Measurements from ENCODE around the gene WRAP53.

The WRAP53 gene

DNA sequence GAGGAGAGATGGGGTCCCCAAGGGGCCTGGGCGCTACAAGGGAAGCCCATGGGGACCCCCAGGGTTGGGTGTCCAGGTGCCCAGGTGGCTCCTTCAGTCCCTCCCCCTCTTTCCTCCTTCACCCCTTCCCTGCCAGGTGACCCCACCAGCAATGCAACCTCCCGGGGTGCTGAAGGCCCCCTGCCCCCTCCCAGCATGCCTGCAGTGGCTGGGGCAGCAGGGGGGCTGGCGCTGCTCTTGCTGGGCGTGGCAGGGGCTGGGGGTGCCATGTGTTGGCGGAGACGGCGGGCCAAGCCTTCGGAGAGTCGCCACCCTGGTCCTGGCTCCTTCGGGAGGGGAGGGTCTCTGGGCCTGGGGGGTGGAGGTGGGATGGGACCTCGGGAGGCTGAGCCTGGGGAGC lies 20.8 kb downstream of the WRAP53 start:
- DNase-seq (ENCODE audit: low spot score): no peak

DNA sequence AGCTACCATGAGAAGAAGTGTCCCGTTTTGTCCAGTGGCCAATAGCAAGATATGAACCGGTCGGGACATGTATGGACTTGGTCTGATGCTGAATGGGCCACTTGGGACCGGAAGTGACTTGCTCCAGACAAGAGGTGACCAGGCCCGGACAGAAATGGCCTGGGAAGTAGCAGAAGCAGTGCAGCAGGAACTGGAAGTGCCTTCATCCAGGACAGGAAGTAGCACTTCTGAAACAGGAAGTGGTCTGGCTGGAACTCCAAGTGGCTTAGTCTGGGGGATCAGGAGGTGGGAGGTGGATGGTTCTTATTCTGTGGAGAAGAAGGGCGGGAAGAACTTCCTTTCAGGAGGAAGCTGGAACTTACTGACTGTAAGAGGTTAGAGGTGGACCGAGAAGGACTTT lies 22.0 kb downstream of the WRAP53 start:
- DNase-seq (ENCODE audit: low spot score): no peak

DNA sequence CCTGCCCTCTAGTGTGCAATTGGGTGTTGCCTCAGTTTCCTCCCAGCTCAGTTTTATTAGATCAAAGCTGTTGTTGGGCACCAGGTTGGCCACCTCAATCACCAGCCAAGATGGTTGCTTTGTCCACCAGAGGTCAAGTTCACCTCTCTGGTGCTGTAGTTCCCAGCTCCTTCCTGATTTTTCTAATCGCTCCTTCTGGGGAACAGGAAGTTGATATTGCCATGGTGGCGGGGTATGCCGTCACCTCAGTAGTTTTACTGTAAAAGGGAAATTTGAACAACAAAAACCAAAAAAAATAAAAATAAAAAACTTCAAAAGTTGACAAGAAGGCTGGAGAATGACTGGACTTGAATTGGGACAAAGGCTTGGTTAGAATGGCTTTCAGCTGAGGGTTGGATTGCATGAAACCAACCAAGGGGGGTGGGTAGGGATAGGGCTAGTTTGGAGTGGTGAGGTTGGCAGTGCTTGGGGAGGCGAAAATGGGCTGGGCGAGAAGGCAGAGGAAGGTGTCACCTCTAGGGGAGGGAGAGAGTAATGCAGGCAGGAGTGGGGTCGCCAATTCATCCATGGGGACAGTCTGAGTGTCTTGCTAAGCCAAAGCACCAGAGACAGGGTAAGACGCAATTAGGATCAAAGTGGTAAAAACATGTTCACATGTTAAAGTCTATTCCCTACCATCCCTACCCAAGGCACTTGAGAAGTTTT lies 22.9 kb downstream of the WRAP53 start:
- DNase-seq (ENCODE audit: low spot score): no peak

DNA sequence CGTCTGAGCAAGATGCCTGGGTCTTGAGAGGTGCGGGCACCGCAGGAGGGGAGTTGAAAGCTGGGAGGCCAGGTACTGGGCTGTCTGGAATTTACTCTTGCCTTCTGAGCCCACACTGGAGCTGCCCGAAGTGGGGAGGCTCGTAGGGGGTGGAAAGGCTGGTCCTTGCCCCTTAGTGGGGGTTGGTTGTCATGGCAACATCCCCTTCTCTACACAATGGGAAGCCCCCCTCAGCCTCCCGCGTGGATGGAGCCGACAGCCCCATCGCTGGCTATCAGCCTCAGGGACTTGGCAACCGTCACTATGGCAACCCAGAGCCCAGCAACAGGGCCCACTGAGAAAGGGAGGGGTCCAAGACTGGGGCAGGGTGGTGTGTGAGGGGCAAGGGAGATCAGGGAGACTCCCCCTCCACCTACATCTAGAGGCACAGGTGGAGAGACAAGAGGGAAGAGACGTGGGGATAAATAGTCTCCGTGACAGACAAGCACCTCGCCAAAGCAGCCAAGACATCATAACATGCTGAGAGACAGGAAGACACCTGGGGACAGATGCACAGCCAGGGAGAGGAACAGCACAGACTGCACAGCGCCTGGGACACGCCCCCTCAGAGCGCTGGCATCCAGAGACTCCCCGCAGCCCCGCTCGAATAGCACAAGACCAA lies 24.0 kb downstream of the WRAP53 start:
- no peak for DNase-seq (ENCODE audit: low spot score)

DNA sequence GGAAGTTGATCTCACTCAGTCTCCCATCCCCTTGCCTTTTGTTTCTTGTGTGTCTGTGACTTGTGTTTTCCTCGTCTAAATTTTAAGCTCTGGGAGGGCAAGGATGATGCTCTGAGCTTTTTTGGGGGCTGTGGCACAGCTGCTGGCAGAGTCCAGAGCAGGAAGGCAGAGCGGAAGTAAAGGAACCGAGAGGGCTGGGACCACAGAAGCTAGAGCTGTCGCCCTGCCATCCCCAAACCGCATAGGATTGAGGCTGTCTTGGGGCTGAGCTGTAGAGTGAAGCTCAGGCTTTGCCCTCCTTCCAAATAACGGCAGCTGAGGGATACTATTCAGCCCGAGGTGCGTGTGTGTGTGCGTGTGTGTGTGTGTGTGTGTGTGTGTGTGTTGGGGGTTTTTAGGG lies 25.5 kb downstream of the WRAP53 start:
- DNase-seq (ENCODE audit: low spot score): no peak

DNA sequence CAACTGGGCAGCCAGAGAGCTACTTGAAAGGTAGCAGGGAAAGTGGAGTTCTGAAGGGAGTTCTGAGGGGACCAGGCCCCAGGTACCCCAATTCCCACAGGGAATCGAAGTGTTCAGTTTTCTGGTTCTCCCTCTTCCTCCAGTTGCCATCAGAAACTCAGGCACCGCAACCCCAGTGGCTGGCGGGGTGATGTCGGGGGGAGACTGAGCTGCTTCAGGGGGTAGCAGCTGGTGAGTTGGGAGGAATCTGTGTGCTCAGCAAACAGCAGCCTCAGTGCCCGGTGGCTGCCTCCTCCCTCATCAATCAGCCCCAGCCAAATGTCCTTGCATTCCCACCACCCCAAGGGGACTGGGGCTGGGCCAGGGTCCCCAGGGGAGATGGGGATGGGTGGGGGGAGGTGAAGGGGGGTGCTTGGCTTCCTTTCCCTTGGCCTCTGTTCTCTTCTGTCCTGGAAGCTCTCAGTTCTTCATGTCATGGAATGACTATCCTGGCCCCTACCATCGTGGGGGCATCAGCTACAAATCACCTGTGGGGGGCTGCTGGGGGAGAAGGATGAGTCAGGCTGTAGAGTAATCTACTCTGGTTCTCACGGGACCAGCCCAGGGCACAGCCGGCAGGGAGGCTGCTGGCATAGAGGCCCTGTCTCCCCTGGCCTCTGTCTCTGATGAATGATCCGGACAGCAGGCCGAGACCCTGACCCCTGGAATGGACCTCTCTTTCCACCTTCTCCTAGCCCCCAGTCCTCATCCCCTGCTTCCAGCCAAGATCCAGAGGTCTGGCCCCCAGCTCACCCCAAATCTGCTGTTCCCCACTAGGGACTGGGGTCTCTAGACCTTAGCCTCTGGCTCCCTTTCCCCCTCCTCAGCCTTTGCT lies 26.7 kb downstream of the WRAP53 start:
- no peak for DNase-seq (ENCODE audit: low spot score)

DNA sequence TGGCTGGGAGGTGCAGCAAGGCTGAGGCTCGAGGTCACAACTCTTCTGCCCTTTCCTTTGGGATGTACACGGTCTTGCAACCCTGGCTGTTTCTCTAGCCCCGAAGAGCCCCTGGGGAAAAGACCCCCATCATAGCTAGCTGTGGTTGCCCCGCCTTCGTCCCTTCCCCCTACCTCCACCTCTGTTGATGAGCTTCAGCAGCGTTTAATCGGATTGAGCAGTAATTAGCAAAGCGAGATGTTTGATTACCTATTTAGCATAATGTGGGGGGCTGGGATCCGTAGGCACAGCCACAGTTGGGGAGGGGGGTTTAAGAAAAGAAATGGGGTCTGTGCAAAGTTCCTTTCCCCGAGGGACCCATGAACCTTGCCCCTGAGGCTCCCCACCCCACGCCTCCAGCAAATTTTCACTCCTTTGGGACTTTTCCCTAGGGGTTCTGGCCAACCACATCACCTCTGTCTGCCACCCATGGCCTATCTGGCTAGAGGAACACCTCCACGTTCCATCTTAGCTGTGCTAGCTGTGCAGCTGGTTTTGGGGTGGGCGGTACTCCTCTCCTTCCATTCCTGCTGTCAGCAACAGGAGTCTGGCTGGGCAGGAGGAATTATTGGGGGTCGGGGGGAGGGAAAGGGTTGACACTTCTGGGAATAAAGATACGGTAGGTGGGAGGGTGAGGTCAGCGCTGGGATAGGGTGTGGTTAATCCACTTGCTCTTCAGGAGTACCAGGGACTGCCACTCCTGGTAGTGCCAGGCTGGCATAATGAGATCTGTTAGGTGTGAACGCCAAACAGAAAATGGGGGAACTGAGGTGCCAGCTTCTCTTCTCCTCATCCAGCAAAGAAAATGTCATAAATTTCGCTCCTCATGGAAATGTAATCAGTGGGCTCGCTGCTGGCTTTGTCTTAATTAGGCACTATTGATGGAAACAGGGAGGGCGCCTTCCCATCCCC lies 27.9 kb downstream of the WRAP53 start:
- DNase-seq (ENCODE audit: low spot score): no peak

DNA sequence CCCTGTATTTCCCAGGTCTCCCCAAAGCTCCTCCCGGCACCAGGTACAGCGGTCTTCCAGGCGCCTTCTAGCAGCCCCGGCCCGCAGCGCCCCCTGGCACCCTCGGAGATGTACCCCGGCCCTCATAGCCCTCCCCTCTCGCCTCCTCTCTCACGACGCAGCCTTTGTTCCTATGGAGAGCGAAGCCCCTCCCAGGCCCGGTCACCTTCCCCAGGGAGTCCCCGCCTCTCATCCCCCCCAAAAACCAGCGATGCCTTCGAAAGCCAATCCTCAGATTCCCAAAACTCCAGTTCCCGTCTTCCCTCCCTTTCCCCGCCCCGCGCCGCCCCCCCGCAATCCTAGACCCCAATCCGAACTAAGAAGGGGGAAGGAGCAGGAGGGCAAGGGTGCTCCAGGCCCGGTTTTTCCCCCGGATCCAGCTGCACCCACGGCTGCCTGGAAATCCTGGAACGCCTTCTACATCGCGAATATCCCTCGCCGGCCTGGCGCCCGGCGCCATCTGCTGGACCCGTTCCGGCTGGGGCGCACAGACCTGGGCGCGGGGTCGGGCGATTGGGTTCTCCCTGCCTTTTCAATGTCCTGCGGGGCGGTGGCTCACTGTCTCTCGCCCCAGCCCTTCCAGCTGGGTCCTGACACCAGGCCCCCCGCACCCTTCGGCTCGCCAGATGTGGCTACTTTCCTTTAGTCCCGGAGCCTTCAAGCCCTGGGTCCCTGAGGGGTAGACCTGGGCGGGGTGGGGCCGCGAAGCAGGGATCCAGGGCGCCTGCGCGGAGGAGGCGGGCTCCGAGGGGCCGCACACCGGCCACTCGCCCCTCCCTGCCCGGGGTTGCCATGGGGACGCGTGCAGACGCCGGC lies 28.9 kb downstream of the WRAP53 start, which contains the start of gene DNAH2:
TSS of gene DNAH2 (plus strand) at position 844 of the 855 bp plus-strand sequence. CDS start 1,991 bp downstream, outside the sequence.
- DNase-seq (ENCODE audit: low spot score): peak; percentile 88

DNA sequence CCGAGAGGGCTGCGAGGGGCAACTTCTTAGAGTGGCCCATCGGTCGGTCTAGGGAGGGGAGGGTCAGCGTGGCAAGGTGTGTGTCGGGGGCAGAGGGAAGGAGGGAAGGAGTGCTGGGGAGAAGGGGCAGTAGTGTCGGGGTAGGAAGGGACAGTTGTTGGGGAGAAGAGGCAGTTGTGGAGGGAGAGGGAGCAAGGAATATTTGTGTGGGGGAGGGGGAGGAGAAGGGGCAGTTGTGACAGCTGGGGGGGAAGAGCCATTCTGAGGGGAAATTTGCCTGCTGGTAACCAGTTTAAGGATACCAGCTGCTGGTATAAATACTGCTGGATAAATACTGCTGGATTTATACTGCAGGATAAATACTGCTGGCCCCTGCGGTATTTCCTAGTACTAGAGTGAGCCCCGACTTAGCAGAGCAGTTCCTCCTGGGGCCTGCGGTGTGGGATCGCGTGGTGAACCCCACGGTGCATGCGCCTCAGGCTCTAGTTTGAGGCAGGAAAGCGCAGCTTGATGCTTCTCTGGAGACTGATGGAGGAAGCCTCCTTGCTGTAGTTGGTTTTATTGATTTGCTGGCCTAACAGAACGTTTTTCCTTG lies 29.6 kb downstream of the WRAP53 start:
- no peak for DNase-seq (ENCODE audit: low spot score)

DNA sequence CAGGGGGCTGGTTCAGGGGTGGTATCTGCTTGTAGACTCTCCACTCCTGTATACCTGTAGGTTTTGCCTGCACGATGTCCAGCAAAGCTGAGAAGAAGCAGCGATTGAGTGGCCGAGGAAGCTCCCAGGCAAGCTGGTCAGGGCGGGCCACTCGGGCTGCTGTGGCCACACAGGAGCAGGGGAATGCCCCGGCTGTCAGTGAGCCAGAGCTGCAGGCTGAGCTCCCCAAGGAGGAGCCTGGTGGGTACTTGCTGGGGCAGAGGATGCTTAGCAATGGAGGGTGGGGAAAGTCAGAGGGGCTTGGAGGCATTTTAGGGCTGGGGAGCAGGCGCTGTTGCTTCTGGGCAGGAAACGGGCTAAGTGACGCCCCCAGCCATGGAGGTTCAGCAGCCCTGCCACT lies 31.4 kb downstream of the WRAP53 start:
- DNase-seq (ENCODE audit: low spot score): no peak

DNA sequence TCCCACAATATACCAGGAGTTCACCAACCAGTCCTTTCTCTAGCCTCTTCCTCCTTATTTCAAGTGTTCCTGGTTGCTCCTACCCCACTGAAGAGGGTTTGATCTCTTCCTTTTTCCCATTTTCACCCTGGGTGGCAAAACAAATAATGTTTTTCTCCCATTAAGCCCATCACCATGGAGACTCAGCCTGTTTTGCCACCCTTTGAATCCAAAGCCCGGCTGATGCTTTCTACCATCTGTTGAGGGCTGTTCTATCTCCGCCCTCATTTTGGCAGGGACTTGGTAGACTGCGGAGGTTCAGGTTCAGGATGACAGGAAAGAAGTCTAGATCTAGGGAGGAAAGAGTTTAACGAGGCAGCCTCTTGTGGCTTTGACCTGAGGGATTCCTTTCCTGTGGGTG lies 31.8 kb downstream of the WRAP53 start:
- DNase-seq (ENCODE audit: low spot score): no peak

DNA sequence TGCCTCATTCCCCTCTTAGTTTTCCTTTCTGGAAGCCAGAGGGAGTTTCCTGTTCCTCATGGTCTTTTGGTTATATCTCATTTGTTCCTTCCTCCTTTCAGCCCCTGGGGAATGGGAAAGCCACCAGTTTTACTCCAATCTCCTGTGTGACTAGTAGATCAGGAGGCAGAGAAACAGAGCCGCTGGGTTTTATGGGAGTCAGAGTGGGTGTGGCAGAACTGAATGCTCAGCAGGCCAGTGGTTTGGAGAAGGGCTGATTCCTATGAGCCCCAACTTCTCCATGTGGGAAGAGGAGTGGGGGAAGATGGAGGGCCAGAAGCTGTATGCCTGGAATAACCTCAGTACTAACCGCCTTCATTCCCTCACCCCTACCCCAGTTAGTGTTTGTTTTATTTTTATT lies 33.3 kb downstream of the WRAP53 start:
- DNase-seq (ENCODE audit: low spot score): no peak

DNA sequence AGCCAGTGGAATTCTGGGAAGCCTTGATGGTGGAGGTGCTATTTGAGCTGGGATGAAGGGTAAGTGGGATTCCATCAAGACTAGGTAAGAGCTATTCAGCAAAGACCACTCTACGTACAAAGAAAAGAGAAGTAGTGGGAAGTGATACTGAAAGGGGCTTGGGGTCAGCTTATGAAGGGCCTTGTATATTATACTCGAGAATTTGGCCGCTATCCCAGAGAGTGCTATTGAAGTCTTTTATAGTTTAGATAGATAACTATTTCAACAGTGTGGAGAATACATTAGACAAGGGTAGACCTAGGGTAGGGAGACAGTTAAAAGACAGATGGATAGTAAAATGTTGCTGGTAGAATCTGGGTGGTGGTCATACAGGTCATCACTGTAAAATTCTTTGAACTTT lies 39.6 kb downstream of the WRAP53 start:
- DNase-seq (ENCODE audit: low spot score): no peak

DNA sequence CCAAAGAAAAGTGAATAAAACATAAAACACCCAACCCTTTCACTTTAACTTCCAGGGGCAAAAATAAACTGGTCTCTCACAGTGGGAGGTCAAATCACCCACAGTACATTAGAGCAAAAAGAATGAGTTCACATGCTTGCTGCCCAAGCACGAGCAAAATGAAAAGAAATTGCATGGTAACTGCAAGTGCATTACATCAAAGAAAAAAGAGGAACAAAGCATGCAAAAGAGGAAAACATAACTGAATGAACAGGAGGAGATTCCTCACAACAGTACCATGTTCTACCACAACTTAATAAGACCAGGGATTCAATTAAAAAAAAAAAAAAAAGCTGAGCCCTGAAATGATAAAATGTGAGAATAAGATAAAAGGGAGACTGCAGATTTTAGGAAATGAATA lies 41.5 kb downstream of the WRAP53 start:
- no peak for DNase-seq (ENCODE audit: low spot score)

DNA sequence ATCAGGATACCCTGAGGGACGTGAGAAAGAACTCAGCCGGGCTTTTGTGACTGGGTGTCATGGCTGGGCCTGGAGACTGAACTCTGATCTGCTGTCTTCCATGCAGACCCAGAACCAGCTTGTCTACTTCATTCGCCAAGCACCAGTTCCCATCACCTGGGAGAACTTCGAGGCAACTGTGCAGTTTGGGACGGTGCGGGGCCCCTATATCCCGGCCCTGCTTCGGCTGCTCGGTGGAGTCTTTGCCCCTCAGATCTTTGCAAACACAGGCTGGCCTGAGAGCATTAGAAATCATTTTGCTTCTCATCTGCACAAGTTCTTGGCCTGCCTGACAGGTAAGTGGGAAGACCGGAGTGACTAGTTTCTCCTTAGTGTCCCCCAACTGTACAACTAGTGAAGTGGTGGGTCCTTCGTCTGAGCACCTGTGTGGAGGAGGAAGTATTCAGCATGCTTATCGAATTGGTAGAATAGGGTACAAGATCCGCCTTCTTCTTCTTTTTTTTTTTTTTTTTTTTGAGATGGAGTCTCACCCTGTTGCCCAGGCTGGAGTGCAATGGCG lies 44.8 kb downstream of the WRAP53 start:
- no peak for DNase-seq (ENCODE audit: low spot score)

DNA sequence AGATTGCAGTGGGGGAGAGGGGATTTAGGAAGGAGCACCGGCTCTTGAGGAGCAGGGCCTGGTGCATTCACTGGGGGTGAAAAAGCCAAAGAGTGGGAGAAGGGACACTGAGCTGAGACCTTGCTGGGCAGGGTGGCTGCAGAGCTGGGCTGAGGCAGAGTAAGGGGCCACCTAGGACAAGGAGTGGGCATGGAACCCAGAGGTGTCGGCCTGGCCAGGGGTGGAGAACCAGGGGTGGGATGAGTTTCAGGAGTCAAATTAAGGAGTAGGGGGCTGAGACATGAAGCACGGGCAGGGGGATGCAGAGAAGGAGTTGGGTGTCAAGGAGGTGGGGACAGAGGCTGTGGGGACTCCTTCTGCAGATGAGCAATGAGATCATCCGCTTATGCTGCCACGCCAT lies 49.3 kb downstream of the WRAP53 start:
- DNase-seq (ENCODE audit: low spot score): no peak

DNA sequence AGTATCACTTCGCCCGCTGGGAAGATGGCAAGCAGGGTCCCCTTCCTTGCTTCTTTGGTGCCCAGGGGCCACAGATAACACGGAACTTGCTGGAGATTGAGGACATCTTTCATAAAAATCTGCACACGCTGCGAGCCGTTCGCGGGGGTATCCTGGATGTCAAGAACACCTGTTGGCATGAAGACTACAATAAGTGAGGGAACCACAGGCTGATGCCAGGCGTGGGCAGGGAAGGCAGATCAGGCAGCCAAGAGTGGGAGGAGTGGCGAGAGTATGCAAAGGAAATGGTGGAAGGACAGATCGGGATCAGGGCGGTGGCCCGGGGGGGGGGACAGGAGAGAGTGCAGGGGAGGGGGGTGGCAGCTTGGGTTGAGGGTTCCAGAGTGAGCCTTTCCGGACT lies 51.5 kb downstream of the WRAP53 start:
- no peak for DNase-seq (ENCODE audit: low spot score)

DNA sequence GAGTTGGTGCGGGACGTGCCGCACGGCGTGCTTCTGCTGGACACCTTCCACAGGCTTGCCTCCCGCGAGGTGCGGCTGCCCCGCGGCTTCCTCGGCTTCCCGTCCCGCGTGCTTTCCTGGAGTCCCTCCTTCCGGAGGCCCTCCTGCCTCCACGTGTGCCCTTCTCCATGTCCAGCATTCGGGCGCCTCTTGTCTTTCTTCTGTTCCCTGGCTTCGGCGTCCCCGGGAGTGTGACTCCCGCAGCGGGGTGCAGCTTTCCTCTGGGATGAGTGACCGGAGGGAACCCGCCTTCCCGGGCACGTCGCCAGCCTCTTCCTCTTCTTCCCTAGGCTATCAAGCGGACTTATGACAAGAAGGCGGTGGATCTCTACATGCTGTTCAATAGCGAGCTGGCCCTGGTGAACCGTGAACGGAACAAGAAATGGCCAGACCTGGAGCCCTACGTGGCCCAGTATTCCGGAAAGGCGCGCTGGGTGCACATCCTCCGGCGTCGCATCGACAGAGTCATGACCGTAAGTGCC lies 52.3 kb downstream of the WRAP53 start:
- peak; percentile 45 for DNase-seq (ENCODE audit: low spot score)

DNA sequence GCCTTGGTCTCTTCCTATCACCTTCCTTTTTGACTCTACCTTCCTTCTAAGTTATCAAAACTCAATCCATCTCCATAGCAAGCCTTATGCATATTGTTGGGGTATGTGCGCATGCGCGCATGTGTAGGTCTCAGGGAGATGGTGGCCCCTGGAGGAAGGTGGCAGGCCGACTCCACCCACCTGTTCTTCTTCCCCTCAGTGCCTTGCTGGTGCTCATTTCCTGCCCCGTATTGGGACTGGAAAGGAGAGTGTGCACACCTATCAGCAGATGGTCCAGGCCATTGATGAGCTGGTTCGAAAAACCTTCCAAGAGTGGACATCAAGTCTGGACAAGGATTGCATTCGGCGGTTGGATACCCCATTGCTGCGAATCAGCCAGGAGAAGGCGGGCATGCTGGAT lies 54.5 kb downstream of the WRAP53 start:
- no peak for DNase-seq (ENCODE audit: low spot score)

DNA sequence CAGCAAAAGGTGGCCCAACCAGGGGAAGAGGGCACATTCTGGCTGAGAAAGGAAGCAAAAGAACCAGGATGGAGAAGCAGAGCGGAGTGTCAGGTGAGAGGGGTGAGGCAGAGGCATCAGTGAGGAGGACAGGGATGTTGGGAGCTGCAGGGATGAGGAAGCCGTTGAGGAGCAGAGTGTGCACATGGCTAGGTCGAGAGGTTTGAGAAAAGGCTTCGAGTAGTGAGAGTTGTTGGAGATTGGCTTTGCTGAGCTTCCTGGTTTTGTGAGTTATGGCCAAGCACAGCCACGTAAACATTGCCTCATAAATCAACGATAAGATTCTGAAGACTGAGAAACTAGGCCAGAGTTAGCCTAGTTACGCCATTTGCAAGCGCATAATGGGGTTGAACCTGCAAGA lies 56.1 kb downstream of the WRAP53 start:
- no peak for DNase-seq (ENCODE audit: low spot score)

Data from LoVo (cell line).